ENCODE data around the gene APCDD1L.

GRCh38 chr20:58448958-58449357 lies 66.2 kb downstream of the APCDD1L start:
- TF ChIP-seq USF2 (IDR thresholded peaks at IDR 0.05; ENCODE audit: borderline replicate concordance, low read depth, low read length) (no peak), REST (IDR thresholded peaks at IDR 0.05; ENCODE audit: low read depth, low read length) (no peak), RAD21 (IDR thresholded peaks at IDR 0.05; ENCODE audit: low read length) (no peak), GABPA (IDR thresholded peaks at IDR 0.05; ENCODE audit: low read depth) (no peak), NFIC (IDR thresholded peaks at IDR 0.05; ENCODE audit: borderline replicate concordance) (no peak), TEAD4 (IDR thresholded peaks at IDR 0.05; ENCODE audit: borderline replicate concordance, insufficient read depth) (no peak), CTCF (IDR thresholded peaks at IDR 0.05) (no peak), YY1 (IDR thresholded peaks at IDR 0.05; ENCODE audit: low read depth) (no peak), NRF1 (IDR thresholded peaks at IDR 0.05; ENCODE audit: low read depth, low read length) (no peak), TCF12 (IDR thresholded peaks at IDR 0.05) (no peak), JUND (IDR thresholded peaks at IDR 0.05) (no peak)
